Uterus (tissue), 2 donors: Measurements from ENCODE around the gene KSR2.

Experiments
- POLR2A ChIP-seq, 2 donors: fragments of 450-650 bp; IDR thresholded peaks; one replicate each; pipeline ENCODE4 v1.6.1; 2016; ENCODE audit warnings: antibody characterized with exemption in 2 of 2, mild to moderate bottlenecking in 1 of 2, moderate library complexity in 1 of 2
- TF ChIP-seq, protein P1 (sequence below), 4 experiments: fragments of 200-600 bp in 2 of 4; fragments of 450-650 bp in 2 of 4; sonication (generic) in 2 of 4; IDR thresholded peaks; one replicate each; pipeline ENCODE4 v1.5.1; 2016 to 2019; ENCODE audit warnings: antibody characterized with exemption in 4 of 4, mild to moderate bottlenecking in 2 of 4, moderate library complexity in 1 of 4

DNA sequence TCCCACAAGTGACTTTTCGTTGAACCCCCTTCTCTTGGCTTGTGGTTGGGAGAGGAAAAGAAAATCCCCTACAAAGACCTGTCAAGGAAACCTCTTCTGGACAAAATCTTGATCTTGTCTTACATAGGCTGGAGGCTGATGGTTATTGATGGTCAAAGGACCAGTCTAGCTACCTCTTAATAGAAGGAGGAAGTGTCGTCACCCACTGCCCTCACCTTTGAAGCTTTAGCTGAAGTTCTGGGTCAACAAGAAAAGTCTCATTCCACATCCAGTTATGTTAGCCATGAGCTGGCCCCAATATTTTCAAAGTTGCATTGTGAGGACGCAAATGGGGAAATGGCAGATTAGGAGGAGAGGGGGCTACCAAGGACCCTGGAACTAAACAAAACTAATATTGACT is 6.2 kb upstream of the KSR2 start:
- TF ChIP-seq POLR2A (IDR thresholded peaks at IDR 0.05) = no peak
- TF ChIP-seq, protein P1, sequence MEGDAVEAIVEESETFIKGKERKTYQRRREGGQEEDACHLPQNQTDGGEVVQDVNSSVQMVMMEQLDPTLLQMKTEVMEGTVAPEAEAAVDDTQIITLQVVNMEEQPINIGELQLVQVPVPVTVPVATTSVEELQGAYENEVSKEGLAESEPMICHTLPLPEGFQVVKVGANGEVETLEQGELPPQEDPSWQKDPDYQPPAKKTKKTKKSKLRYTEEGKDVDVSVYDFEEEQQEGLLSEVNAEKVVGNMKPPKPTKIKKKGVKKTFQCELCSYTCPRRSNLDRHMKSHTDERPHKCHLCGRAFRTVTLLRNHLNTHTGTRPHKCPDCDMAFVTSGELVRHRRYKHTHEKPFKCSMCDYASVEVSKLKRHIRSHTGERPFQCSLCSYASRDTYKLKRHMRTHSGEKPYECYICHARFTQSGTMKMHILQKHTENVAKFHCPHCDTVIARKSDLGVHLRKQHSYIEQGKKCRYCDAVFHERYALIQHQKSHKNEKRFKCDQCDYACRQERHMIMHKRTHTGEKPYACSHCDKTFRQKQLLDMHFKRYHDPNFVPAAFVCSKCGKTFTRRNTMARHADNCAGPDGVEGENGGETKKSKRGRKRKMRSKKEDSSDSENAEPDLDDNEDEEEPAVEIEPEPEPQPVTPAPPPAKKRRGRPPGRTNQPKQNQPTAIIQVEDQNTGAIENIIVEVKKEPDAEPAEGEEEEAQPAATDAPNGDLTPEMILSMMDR (IDR thresholded peaks at IDR 0.05) = no peak
